Endothelial cell of umbilical vein (primary cell): ENCODE results near the gene GDPD3. TPM values are rescaled to one million over a fixed set of nuclear protein-coding genes. Genes with fewer than 3 reads are reported as not detected.
A peak's percentile ranks its signal among the peaks of the same experiment; 100 is the strongest.

ENCODE experiments used
- BruUV-seq: library from RNA; stranded (reverse); fragments of 400-500 nt; replicated peaks from 2 replicates; lab custom pipeline; 2021; lab: Mats Ljungman, UMichigan
- CTCF ChIA-PET: fragments of 300-600, 350-600 bp; sonication (Branson Sonifier 250); formaldehyde crosslinking; loops from one replicate; lab custom pipeline; 2021; ENCODE audit warnings: antibody characterized with exemption, inconsistent platforms; lab: Charles Lee
- POLR2A ChIA-PET: fragments of 300-600, 350-600 bp; sonication (Branson Sonifier 250); formaldehyde crosslinking; loops from one replicate; lab custom pipeline; 2021; ENCODE audit warnings: antibody characterized with exemption, inconsistent platforms; lab: Charles Lee
- DNase-seq: peaks from one replicate; pipeline ENCODE4 v3.0.0-alpha.2; 2011; ENCODE audit warnings: low read depth, low spot score
- FAIRE-seq: peaks from 2 replicates; lab custom pipeline; 2011; peaks lifted over from hg19 to GRCh38; lab: Jason Lieb, UNC
- H2AFZ ChIP-seq: 2 replicates; pipeline ENCODE4 v1.6.0; 2012; ENCODE audit warnings: low read depth, low read length, control low read depth, inconsistent platforms
- H3K27ac ChIP-seq: 2 replicates; pipeline ENCODE4 v1.5.1; 2011; ENCODE audit warnings: low read depth, mild to moderate bottlenecking, control low read depth, low read length, moderate library complexity; ENCODE audit not compliant: insufficient read depth
- H3K27me3 ChIP-seq, 2 experiments: 2 replicates each; pipeline versions ENCODE4 v1.6.0 to v1.6.1; 2011; ENCODE audit warnings: low read length in 2 of 2, mixed read lengths in 1 of 2; ENCODE audit not compliant: control insufficient read depth in 2 of 2, insufficient read depth in 2 of 2
- H3K36me3 ChIP-seq, 2 experiments: 2 replicates in 1 of 2; 3 replicates in 1 of 2; pipeline ENCODE4 v1.5.1; 2011; ENCODE audit warnings: low read length in 2 of 2, mild to moderate bottlenecking in 1 of 2, moderate library complexity in 1 of 2; ENCODE audit not compliant: control insufficient read depth in 2 of 2, insufficient read depth in 2 of 2; ENCODE audit errors: extremely low read depth in 1 of 2
- H3K4me1 ChIP-seq: 3 replicates; pipeline ENCODE4 v1.5.1; 2011; ENCODE audit warnings: mild to moderate bottlenecking, low read length; ENCODE audit not compliant: control insufficient read depth, insufficient read depth; ENCODE audit errors: extremely low read depth
- H3K4me2 ChIP-seq: 2 replicates; pipeline ENCODE4 v1.6.1; 2011; ENCODE audit warnings: low read length, control low read depth, mixed read lengths; ENCODE audit not compliant: insufficient read depth
- H3K4me3 ChIP-seq, 3 experiments: fragments of 200-600 bp in 1 of 3; sonication (generic), shearing (Covaris generic) in 1 of 3; replicated peaks in 1 of 3; 2 replicates each; pipeline ENCODE4 v1.5.1; 2011 to 2016; ENCODE audit warnings: control low read depth in 3 of 3, low read length in 3 of 3, mild to moderate bottlenecking in 2 of 3, inconsistent platforms in 1 of 3, low read depth in 1 of 3, moderate library complexity in 1 of 3; ENCODE audit not compliant: insufficient read depth in 1 of 3
- H3K79me2 ChIP-seq: 2 replicates; pipeline ENCODE4 v1.6.0; 2012; ENCODE audit warnings: low read length, inconsistent platforms; ENCODE audit not compliant: control insufficient read depth, insufficient read depth
- H3K9ac ChIP-seq: replicated peaks from 2 replicates; pipeline ENCODE3; 2011; ENCODE audit warnings: low read length, control low read depth; ENCODE audit not compliant: insufficient read depth; ENCODE audit errors: extremely low read depth
- H3K9me1 ChIP-seq: replicated peaks from 3 replicates; pipeline ENCODE4 v1.6.0; 2011; ENCODE audit warnings: mild to moderate bottlenecking, low read length; ENCODE audit not compliant: control insufficient read depth, insufficient read depth; ENCODE audit errors: extremely low read depth
- H3K9me3 ChIP-seq: replicated peaks from 2 replicates; pipeline ENCODE4 v1.5.1; 2012; ENCODE audit warnings: low read length, inconsistent platforms; ENCODE audit not compliant: control insufficient read depth, insufficient read depth
- H4K20me1 ChIP-seq: replicated peaks from 2 replicates; pipeline ENCODE3; 2011; ENCODE audit warnings: mild to moderate bottlenecking, low read length; ENCODE audit not compliant: control insufficient read depth, insufficient read depth; ENCODE audit errors: extremely low read depth
- FOS ChIP-seq: IDR thresholded peaks from 2 replicates; pipeline ENCODE4 v1.6.1; 2011; ENCODE audit warnings: mild to moderate bottlenecking, low read length, moderate library complexity, borderline replicate concordance; ENCODE audit not compliant: insufficient read depth
- GATA2 ChIP-seq: IDR thresholded peaks from 2 replicates; pipeline ENCODE4 v1.7.0; 2011; ENCODE audit warnings: low read depth, mild to moderate bottlenecking, moderate library complexity, mixed read lengths, low read length; ENCODE audit not compliant: insufficient read length, insufficient read depth
- JUN ChIP-seq: IDR thresholded peaks from 2 replicates; pipeline ENCODE4 v1.6.1; 2011; ENCODE audit warnings: borderline replicate concordance, low read depth; ENCODE audit not compliant: insufficient read length, insufficient read depth
- POLR2A ChIP-seq: IDR thresholded peaks from 2 replicates; pipeline ENCODE4 v1.6.1; 2012; ENCODE audit warnings: low read depth, mild to moderate bottlenecking, control low read depth, low read length
- POLR2AphosphoS5 ChIP-seq: IDR thresholded peaks from 2 replicates; pipeline ENCODE4 v1.6.1; 2012; ENCODE audit warnings: low read depth, mild to moderate bottlenecking, control low read depth, low read length, moderate library complexity; ENCODE audit not compliant: insufficient read depth
- dilution Hi-C: fragments of 300-500 bp; cut with MboI; formaldehyde crosslinking; loops from one replicate; pipeline ENCODE4 v1.15.0; 2019; ENCODE audit warnings: low sequenced_read_pairs; ENCODE audit not compliant: extremely low pct_ligation_motif_present
- intact Hi-C: fragments of 100-400 bp; cut with micrococcal nuclease; formaldehyde crosslinking; loops from one replicate; pipeline ENCODE4 v1.10.0; 2022
- polyA plus RNA-seq, 4 experiments: library from polyadenylated mRNA; depleted of rRNA in 3 of 4; stranded (reverse) in 3 of 4; unstranded in 1 of 4; fragments of >200 nt; gene quantifications; 2 replicates each; pipeline versions ENCODE4 v1.2.1 to v1.2.3, GENCODE V29; 2011 to 2012; ENCODE audit warnings: missing spikeins in 1 of 4
- total RNA-seq: library from RNA; stranded (reverse); gene quantifications from 2 replicates; pipeline ENCODE4 v1.2.3, GENCODE V29; 2021
- TF ChIP-seq, protein P1 (sequence below): IDR thresholded peaks from 2 replicates; pipeline ENCODE4 v1.6.1; 2011; ENCODE audit not compliant: insufficient read depth, insufficient read length
- TF ChIP-seq, protein P2 (sequence below), 2 donors: IDR thresholded peaks; 1 replicate in 1 of 2; 2 replicates in 1 of 2; pipeline ENCODE4 v1.5.1; 2011; ENCODE audit warnings: low read length in 2 of 2, mild to moderate bottlenecking in 2 of 2, moderate library complexity in 2 of 2, control low read depth in 1 of 2, inconsistent platforms in 1 of 2, low read depth in 1 of 2; ENCODE audit not compliant: insufficient read depth in 1 of 2; ENCODE audit errors: extremely low read depth in 1 of 2

Gene GDPD3
- total and polyA plus RNA-seq, 2 donors (not counting 3 experiments of a cell fraction or from before 2014, with no cell fraction given), result 8.0 to 18.6 TPM

DNA sequence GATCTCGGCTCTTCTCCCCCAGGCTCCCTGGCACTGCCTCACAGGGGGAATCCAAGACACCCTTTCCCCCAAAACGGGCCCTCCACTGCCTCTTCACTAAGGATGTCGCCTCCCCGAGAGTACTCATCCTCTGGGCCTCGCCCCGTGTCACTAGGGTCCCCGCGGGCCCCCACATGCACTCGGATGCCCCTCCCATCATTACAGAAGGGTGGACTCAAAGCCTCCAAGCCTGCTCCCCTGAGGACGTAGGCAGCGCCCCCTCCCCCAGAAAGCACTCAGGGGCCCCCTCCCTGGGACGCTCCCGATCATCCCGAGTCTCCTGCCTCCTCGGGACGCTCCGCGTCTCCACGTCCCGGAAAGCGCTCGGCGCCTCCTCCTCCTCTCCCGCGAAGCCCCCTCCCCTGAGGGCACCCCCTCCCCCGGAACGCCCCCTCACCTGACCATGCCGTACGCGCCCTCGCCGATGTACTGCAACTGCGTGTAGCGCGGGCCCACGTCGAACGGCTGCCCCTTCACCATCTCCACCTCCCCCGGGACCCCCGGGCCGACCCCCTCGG is 9.3 kb upstream of the GDPD3 start:
- no peaks in the 10 kb centered on the region for H3K27me3 ChIP-seq
- dilution Hi-C loops, result no loop called here
- FAIRE-seq, result no peak

DNA sequence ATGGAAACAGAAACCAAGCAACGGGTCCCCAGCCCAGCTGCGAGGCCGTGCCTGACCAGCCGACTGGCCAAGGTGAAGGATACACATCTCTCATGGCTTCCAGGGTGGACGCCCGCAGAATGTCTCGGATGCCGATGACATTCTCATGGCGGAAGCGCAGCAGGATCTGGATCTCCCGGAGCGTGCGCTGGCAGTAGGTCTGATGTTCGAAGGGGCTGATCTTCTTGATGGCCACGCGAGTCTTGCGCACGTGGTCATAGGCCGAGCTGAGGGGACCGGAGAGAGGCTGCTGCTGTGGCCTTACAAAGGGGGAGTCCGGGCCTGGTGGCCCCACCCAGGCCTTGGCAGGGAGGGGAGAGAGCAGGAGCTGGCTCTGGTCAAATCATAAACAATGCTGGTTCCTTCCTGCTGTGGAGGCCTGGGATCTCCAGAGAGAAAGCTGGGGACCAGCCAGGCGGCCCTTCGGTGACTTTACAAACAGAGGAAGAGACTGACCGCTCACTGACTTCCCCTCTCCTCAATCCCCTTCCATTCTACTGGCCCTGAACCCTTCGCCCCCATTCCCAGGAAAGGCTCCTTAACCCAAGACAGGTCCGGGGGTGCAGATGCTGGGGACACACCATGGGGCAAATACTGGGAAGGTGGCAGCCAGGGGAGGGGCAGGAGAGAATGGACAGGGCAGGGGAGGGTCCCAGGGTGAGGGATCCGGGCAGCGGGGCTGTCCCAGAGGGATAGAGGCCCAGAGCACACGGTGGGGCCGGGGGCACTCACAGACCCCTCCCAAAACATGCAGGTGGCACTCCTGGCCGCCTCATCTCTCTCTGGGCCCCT is 8.6 kb upstream of the GDPD3 start:
- peak overlapping the region; percentile 62 for H3K9ac ChIP-seq
- peak overlapping the region; percentile 50 for H3K27ac ChIP-seq
- TSS peak; percentile 15 for BruUV-seq
- POLR2A ChIA-PET, result interaction anchor here (0.5 kb wide), 1 partner anchor 515 kb away, joined by 6 read pairs; no protein-coding TSS in a partner anchor
- DNase-seq (peak; percentile 77), FAIRE-seq (peak; percentile 96)
- H3K4me2 ChIP-seq, result peak overlapping the region; percentile 79
- no peaks in the 10 kb centered on the region for H3K9me3 ChIP-seq
- peaks cover 14% of the 10 kb centered on the region for H3K4me1 ChIP-seq
- H3K36me3 ChIP-seq, result peaks cover 13 to 22% of the 10 kb centered on the region in 2 experiments
- H3K27me3 ChIP-seq, result no peaks in the 10 kb centered on the region
- dilution Hi-C loops (no loop called here), intact Hi-C loops (loop anchor here (1.0 kb wide), 1 partner anchor 30 kb away; no protein-coding TSS in a partner anchor)
- H3K4me3 ChIP-seq, result peak overlapping the region; percentile 65 to 96 (median 75)
- H2AFZ ChIP-seq, result peak overlapping the region; percentile 53
- no peaks in the 10 kb centered on the region for H4K20me1 ChIP-seq
- CTCF ChIA-PET, result interaction anchor here (0.6 to 1.7 kb wide), 3 partner anchors 10 to 82 kb away, joined by 3 to 7 read pairs (median 6); partner anchors contain the start of gene TBX6
- TF ChIP-seq, protein P1, sequence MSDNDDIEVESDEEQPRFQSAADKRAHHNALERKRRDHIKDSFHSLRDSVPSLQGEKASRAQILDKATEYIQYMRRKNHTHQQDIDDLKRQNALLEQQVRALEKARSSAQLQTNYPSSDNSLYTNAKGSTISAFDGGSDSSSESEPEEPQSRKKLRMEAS, result peak; percentile 89
- TF ChIP-seq GATA2 (no peak), POLR2AphosphoS5 (peak; percentile 46)
- TF ChIP-seq, protein P2, sequence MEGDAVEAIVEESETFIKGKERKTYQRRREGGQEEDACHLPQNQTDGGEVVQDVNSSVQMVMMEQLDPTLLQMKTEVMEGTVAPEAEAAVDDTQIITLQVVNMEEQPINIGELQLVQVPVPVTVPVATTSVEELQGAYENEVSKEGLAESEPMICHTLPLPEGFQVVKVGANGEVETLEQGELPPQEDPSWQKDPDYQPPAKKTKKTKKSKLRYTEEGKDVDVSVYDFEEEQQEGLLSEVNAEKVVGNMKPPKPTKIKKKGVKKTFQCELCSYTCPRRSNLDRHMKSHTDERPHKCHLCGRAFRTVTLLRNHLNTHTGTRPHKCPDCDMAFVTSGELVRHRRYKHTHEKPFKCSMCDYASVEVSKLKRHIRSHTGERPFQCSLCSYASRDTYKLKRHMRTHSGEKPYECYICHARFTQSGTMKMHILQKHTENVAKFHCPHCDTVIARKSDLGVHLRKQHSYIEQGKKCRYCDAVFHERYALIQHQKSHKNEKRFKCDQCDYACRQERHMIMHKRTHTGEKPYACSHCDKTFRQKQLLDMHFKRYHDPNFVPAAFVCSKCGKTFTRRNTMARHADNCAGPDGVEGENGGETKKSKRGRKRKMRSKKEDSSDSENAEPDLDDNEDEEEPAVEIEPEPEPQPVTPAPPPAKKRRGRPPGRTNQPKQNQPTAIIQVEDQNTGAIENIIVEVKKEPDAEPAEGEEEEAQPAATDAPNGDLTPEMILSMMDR (IDR thresholded peaks at IDR 0.05; ENCODE audit: extremely low read depth in 1 of 2, insufficient read depth in 1 of 2, low read depth in 1 of 2, low read length in 2 of 2), result no peak
- no peaks in the 10 kb centered on the region for H3K9me1 ChIP-seq
- H3K79me2 ChIP-seq, result peaks cover 5% of the 10 kb centered on the region

More for the DNA sequence above, 9.3 kb upstream of the GDPD3 start:
- ChIA-PET CTCF (interaction anchor here (1.1 kb wide), 2 partner anchors 10 to 31 kb away, joined by 4 to 7 read pairs; partner anchors contain the start of gene TBX6), POLR2A (interaction anchor here (0.5 kb wide), 1 partner anchor 514 kb away, joined by 6 read pairs; no protein-coding TSS in a partner anchor)
- Histone ChIP-seq H3K4me3 (peak overlapping the region; percentile 65 to 96 (median 75)), H3K79me2 (peaks cover 5% of the 10 kb centered on the region), H3K9me1 (no peaks in the 10 kb centered on the region), H3K27ac (peak overlapping the region; percentile 50), H2AFZ (peak overlapping the region; percentile 53), H4K20me1 (no peaks in the 10 kb centered on the region), H3K9me3 (no peaks in the 10 kb centered on the region), H3K4me2 (peak overlapping the region; percentile 79), H3K9ac (peak overlapping the region; percentile 62), H3K36me3 (peaks cover 9 to 15% of the 10 kb centered on the region in 2 experiments), H3K4me1 (peaks cover 14% of the 10 kb centered on the region)
- peak; percentile 39 for DNase-seq
- TF ChIP-seq, protein P1, result no peak
- TF ChIP-seq FOS (no peak), JUN (no peak), POLR2A (peak; percentile 50), GATA2 (no peak)
- no TSS peak for BruUV-seq
- intact Hi-C loops, result loop anchor here (1.0 kb wide), 2 partner anchors 26 to 30 kb away; partner anchors contain the start of gene YPEL3
